Activated naive CD8-positive, alpha-beta T cell treated with anti-CD3 and anti-CD28 coated beads, Interleukin-2, amount 50 U/mL, for 16 hours (primary cell): ENCODE data around the gene PTBP1.
"Not testable (repeated sequence)": the region's sequence is repeated elsewhere in the genome, so short reads cannot be mapped to it uniquely, and the experiment has no call there.

Experiments used
- DNase-seq: peaks from one replicate; pipeline ENCODE4 v3.0.0-alpha.2; 2020; ENCODE audit warnings: low read depth, low spot score

PTBP1 gene

DNA sequence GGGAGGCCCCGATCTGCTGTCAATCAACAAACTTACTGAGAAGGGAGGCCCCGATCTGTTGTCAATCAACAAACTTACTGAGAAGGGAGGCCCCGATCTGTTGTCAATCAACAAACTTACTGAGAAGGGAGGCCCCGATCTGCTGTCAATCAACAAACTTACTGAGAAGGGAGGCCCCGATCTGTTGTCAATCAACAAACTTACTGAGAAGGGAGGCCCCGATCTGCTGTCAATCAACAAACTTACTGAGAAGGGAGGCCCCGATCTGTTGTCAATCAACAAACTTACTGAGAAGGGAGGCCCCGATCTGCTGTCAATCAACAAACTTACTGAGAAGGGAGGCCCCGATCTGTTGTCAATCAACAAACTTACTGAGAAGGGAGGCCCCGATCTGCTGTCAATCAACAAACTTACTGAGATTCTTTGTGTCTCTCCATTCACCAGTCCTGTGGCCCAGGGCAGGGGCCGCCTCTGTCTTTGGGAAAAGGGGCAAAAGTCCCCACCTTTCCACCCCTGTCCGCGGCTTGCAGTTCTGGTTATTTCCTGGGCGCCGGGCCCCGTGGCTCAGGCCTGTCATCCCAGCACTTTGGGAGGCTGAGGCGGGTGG, 56.5 kb downstream of the PTBP1 start:
- DNase-seq: not testable (repeated sequence)

DNA sequence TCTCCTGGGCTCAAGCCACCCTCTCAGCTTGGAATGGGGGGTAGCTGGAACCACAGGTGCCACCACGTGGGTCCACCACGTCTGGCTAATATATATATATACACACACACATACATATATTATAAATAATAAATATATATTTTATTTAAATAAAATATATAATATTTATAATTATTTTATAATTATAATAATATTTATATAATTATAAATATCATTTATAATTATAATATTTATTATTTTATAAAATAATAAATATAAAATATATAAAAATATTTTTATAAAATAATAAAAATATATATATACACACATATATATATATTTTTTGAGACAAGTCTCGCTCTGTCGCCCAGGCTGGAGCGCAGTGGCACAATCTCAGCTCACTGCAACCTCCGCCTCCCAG, 57.3 kb downstream of the PTBP1 start:
- no peak for DNase-seq

DNA sequence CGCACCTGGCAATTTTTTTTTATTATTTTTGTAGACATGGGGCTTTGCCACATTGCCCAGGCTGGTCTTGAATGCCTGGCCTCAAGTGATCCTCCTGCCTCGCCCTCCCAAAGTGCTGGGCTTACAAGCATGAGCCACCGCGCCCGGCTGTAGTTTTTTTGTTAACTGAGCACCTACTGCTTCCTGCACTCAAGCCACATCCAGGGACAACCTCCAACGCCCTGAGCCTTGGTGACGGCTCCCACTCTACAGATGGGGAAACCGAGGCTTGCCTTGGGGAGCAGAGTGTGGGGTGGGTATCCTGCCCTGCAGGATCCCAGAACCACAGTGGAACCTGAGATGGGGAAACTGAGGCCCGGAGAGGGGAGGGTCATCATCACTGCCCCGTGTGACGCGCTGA, 57.9 kb downstream of the PTBP1 start:
- DNase-seq: no peak

DNA sequence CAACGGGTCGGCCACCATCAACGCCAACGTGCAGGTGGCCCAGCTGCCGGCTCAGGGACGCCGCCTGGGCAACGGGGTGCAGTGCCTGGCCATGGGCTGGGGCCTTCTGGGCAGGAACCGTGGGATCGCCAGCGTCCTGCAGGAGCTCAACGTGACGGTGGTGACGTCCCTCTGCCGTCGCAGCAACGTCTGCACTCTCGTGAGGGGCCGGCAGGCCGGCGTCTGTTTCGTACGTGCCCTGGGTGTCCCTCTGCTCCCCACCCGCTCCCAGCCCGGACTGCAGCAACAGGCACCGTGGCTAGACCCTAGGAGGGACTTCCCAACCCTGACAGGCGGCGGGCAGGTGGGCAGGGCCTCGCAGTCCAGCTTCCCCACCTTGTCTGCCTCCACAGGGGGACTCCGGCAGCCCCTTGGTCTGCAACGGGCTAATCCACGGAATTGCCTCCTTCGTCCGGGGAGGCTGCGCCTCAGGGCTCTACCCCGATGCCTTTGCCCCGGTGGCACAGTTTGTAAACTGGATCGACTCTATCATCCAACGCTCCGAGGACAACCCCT, 58.4 kb downstream of the PTBP1 start:
- no peak for DNase-seq

DNA sequence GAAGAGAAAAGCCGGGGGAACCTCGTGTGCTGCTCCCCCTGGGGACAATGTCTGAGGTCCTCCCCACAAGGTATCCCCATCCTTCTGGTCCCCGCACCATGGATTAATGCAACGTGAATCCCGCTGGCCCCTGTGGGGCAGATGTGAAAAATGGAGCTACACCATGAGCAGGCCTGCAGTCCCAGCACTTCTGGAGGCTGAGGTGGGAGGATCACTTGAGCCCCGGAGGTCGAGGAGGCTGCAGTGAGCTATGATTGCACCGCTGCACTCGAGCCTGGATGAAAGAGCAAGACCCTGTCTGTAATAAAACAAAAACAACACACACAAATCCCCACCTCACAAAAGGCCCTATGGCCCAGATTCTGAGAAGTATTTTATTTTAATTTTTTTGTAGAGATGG, 61.0 kb downstream of the PTBP1 start:
- no peak for DNase-seq

DNA sequence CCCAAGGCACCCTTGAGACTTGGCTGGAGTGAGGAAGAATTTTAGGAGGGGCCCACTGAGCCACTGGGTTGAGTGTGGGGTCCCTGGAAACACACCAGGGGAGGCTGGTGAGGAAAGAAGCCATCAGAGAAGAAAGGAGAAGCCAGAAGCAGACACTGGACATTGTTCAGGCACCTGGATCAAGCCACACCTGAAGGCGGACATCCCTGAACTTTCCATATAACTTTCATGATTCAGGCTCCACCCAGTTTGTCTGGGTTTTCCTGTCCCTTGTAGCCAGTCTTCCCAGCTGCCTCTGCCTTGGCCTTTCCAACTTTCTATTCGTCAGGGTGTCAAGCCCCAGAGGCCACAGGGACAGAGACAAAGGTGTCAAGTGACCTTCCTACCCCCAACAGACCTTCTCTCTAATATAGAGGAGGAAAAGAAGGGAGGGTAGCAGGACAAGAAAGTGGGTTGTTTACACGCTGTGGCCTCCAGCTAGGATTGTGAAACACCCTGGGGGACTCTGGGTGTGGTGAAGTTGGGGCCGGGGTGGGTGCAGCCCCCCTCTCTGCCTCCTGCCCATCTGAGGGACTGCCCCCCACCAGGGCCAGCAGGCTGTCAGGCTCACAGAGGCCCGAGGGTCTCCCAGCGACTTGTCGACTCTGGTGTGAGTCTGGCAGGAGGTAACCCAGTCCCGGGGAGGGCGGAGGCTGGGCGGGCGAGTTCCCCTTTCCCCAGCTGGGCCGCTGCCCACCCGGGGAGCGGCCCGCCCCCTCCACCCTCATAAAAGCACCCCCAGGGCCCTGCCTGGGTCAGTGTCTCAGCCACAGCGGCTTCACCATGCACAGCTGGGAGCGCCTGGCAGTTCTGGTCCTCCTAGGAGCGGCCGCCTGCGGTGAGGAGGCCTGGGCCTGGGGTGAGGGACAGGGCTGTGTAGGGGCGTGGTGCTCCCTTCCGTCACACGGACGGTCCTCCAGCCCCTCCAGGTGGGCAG, 61.9 kb downstream of the PTBP1 start, which contains the start of gene CFD:
Gene CFD, plus strand, starts transcription at position 797 of the 976 bp plus-strand sequence. Its CDS starts 26 bp downstream, at position 823.
- no peak for DNase-seq

DNA sequence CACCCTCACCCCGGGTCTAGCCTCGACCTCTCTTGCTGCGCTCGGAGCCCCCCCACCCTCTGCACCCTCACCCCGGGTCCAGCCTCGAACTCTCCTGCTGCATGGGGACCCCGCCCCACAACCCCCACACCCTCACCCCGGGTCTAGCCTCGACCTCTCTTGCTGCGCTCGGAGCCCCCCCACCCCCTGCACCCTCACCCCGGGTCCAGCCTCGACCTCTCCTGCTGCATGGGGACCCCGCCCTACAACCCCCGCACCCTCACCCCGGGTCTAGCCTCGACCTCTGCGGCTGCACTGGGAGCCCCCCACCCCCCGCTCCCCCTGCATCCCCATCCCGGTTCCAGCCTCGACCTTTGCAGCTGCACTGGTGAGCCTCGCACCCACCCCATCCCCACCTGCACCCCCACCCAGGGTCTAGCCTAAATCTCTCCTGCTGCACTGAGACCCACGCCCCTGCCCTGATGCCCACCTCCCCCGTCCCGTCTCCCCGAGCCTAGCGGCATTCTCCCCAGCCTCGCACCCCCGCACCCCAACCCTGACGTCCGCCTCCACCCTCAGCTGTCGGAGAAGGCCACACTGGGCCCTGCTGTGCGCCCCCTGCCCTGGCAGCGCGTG, 64.0 kb downstream of the PTBP1 start:
- DNase-seq: no peak
